Lung (tissue), 12 donors: ENCODE data around the gene COL13A1. TPM values are rescaled to one million over a fixed set of nuclear protein-coding genes. Genes with fewer than 3 reads are reported as not detected.
A peak's percentile ranks its signal among the peaks of the same experiment; 100 is the strongest.

Source experiments
- ATAC-seq: fragments of 200-7000 bp; cut with Tn5 transposase; one replicate; pipeline ENCODE4 v1.9.1; 2020; ENCODE audit warnings: moderate number of reproducible peaks; ENCODE audit not compliant: insufficient read depth, low FRiP score
- DNase-seq, 3 donors: peaks; one replicate each; pipeline ENCODE4 v3.0.0-alpha.2; 2013 to 2017
- H3K27ac ChIP-seq, 2 donors: one replicate each; pipeline ENCODE4 v1.5.1; 2013; ENCODE audit warnings: mild to moderate bottlenecking in 2 of 2, moderate library complexity in 2 of 2, control low read depth in 1 of 2, inconsistent platforms in 1 of 2, low read depth in 1 of 2, low read length in 1 of 2
- H3K27me3 ChIP-seq, 3 donors: one replicate each; pipeline ENCODE4 v1.5.1; 2013; ENCODE audit warnings: low read length in 2 of 3; ENCODE audit not compliant: control insufficient read depth in 3 of 3, insufficient read depth in 3 of 3
- H3K36me3 ChIP-seq, 4 donors: one replicate each; pipeline ENCODE4 v1.5.1; 2013; ENCODE audit warnings: low read length in 4 of 4, mild to moderate bottlenecking in 1 of 4, moderate library complexity in 1 of 4; ENCODE audit not compliant: control insufficient read depth in 4 of 4, insufficient read depth in 4 of 4
- H3K4me1 ChIP-seq, 5 donors: one replicate each; pipeline ENCODE4 v1.5.1; 2013; ENCODE audit warnings: low read length in 5 of 5, mild to moderate bottlenecking in 2 of 5, moderate library complexity in 1 of 5; ENCODE audit not compliant: control insufficient read depth in 5 of 5, insufficient read depth in 5 of 5
- H3K4me3 ChIP-seq: one replicate; pipeline ENCODE4 v1.5.1; 2013; ENCODE audit warnings: mild to moderate bottlenecking, control low read depth, moderate library complexity
- H3K9ac ChIP-seq, 2 donors: one replicate each; pipeline ENCODE4 v1.5.1; 2013; ENCODE audit warnings: low read length in 2 of 2, control low read depth in 1 of 2; ENCODE audit not compliant: insufficient read depth in 1 of 2
- H3K9me3 ChIP-seq, 4 donors: one replicate each; pipeline ENCODE4 v1.5.1; 2013; ENCODE audit warnings: low read length in 3 of 4, mild to moderate bottlenecking in 1 of 4, moderate library complexity in 1 of 4; ENCODE audit not compliant: control insufficient read depth in 4 of 4, insufficient read depth in 3 of 4
- CTCF ChIP-seq: IDR thresholded peaks from 2 replicates; pipeline ENCODE4 v1.5.1; 2012; ENCODE audit warnings: mild to moderate bottlenecking; ENCODE audit errors: control extremely low read depth, extremely low read depth
- whole genome bisulfite sequencing, 2 donors: extraction: QIAGEN DNeasy Blood & Tissue Kit; methylation state at CpG; one replicate each; pipeline ENCODE4 v1.1.7; 2013; 5-methylcytosine and 5-hydroxymethylcytosine counted together
- polyA plus RNA-seq, 2 donors: library from polyadenylated mRNA; stranded (reverse); fragments of 200-250 nt; gene quantifications; one replicate each; pipeline ENCODE4 v1.2.1, GENCODE V29; 2013
- total RNA-seq, 2 donors: library from RNA; depleted of rRNA in 1 of 2; stranded (reverse); fragments of >200 nt in 1 of 2; gene quantifications; one replicate each; pipeline ENCODE4 v1.2.1, GENCODE V29; 2014 to 2021
- donor health status: control.
- donor health status: control.
- donor health status: Bipolar disorder and iron deficiency.
- donor health status: healthy.
- donor health status: DM: yes; HTN: yes; CAD: no.

COL13A1 gene
- total and polyA plus RNA-seq, 4 donors, result 2.7 to 42.1 (median 5.6) TPM

GRCh38 chr10:69928339-69928738 is 126.6 kb downstream of the COL13A1 start:
- Histone ChIP-seq H3K4me1 (no peaks in the 10 kb centered on the region), H3K36me3 (peaks cover 0 to 7% (median 1%) of the 10 kb centered on the region in 4 donors), H3K4me3 (no peak overlapping the region), H3K27ac (no peak overlapping the region), H3K9ac (no peak overlapping the region), H3K9me3 (peaks cover 0 to 4% (median 0%) of the 10 kb centered on the region in 4 donors), H3K27me3 (no peaks in the 10 kb centered on the region)
- ATAC-seq (no peak), DNase-seq (no peak)
- 81% methylated on average over 3 of the region's 3 CpGs for WGBS, 2 donors
- no peak for TF ChIP-seq CTCF

DNA sequence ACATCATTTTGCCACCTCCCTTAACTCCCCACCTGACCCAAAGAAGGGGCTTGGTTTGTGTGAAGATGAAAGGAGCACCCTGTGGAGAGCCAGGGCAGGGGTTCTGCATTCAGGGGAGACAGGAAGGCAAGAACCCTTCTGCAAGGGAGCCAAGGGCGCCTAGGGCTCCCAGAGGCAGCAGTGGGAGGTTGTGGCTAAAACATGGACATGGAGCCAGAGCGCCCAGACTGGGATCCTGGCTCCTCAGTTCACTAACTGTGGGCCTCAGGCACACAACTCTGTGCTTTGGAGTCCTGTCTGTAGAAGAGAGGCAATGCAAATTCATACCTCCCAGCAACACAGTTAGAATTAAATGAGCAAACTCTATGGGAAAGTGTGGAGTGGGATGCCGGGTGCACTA is 127.9 kb downstream of the COL13A1 start:
- no peak overlapping the region for H3K27ac ChIP-seq
- no peak overlapping the region for H3K4me3 ChIP-seq
- ATAC-seq (no peak), DNase-seq (no peak)
- H3K9ac ChIP-seq, result no peak overlapping the region
- no peaks in the 10 kb centered on the region for H3K27me3 ChIP-seq
- H3K36me3 ChIP-seq, result peaks cover 0 to 7% (median 1%) of the 10 kb centered on the region in 4 donors
- no peaks in the 10 kb centered on the region for H3K4me1 ChIP-seq
- 85 to 93% methylated on average over 3 of the region's 3 CpGs for WGBS, 2 donors
- H3K9me3 ChIP-seq, result peaks cover 0 to 4% (median 0%) of the 10 kb centered on the region in 4 donors
- TF ChIP-seq CTCF, result no peak

DNA sequence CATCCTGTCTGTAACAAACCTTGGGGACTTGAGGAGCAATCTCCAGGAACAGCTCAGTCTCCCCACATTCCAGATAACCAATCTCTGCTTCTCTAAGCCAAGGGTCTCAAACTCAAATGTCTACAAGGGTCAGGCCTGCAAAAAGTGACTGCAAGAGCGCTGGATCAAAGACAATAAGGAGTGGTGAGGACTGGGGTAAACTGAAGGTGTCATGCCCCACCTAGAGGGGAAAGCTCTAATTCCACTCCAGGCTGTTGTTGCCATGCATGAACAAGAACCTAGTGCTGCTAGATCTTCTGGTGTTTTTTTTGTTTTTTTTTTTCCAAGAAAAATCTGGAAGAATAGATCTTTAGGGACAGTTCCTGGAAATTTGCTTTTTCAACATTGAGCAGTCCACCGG is 133.1 kb downstream of the COL13A1 start:
- Histone ChIP-seq H3K27ac (no peak overlapping the region), H3K9me3 (no peaks in the 10 kb centered on the region), H3K4me1 (no peaks in the 10 kb centered on the region), H3K9ac (no peak overlapping the region), H3K4me3 (no peak overlapping the region), H3K27me3 (no peaks in the 10 kb centered on the region), H3K36me3 (peaks cover 0 to 2% (median under 1%) of the 10 kb centered on the region in 4 donors)
- no peak for TF ChIP-seq CTCF
- ATAC-seq (no peak), DNase-seq (no peak)
- 87 to 95% methylated on average over 2 of the region's 2 CpGs for WGBS, 2 donors

DNA sequence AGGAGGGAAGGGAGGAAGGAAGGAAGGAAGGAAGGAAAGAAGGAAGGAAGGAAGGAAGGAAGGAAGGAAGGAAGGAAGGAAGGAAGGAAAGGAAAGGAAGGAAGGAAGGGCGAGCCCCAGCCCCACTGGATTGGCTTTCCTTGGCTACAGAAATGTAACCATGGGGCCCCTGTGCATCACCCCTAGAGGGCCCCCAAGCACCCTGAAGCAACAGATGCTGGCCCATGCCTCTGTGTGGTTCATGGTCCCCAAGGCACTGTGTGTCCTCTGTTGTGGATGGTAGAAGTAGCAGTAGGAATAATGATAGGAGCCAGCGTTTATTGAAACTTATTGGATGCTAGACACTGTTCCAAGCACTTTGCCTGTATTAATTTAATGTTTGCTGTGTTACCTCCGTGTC is 134.4 kb downstream of the COL13A1 start:
- H3K36me3 ChIP-seq, result peaks cover 0 to 13% (median 3%) of the 10 kb centered on the region in 4 donors
- DNase-seq (peak in 1 of 3 donors; percentile 5), ATAC-seq (no peak)
- H3K9me3 ChIP-seq, result peaks cover 0 to 3% (median 0%) of the 10 kb centered on the region in 4 donors
- H3K9ac ChIP-seq, result no peak overlapping the region
- 61 to 74% methylated on average over 3 of the region's 3 CpGs for WGBS, 2 donors
- H3K4me3 ChIP-seq, result no peak overlapping the region
- H3K27ac ChIP-seq, result no peak overlapping the region
- no peaks in the 10 kb centered on the region for H3K4me1 ChIP-seq
- no peaks in the 10 kb centered on the region for H3K27me3 ChIP-seq
- no peak for TF ChIP-seq CTCF
